ENCODE data around the gene DSCAM.
"Not testable (repeated sequence)": the region's sequence is repeated elsewhere in the genome, so short reads cannot be mapped to it uniquely, and the experiment has no call there.

DSCAM gene

GRCh38 chr21:40349591-40349990, 497.4 kb downstream of the DSCAM start:
- no peak for DNase-seq

- no peak for DNase-seq
These were observed 501.1 kb downstream of the DSCAM start for GRCh38 chr21:40345711-40346321.

- no peak for DNase-seq
These were observed 506.6 kb downstream of the DSCAM start for GRCh38 chr21:40340357-40340756.

- DNase-seq = no peak
These were observed 507.9 kb downstream of the DSCAM start for GRCh38 chr21:40339050-40339449.

GRCh38 chr21:40337981-40338380, 509.0 kb downstream of the DSCAM start:
- no peak for DNase-seq

GRCh38 chr21:40335704-40336103, 511.3 kb downstream of the DSCAM start:
- peak; percentile 77 for DNase-seq

GRCh38 chr21:40334159-40334558, 512.8 kb downstream of the DSCAM start:
- DNase-seq = no peak

- no peak for DNase-seq
These were observed 513.2 kb downstream of the DSCAM start for GRCh38 chr21:40333731-40334130.

- DNase-seq = peak; percentile 18
These were observed 515.2 kb downstream of the DSCAM start for GRCh38 chr21:40331804-40332203.

- peak; percentile 54 for DNase-seq
These were observed 515.8 kb downstream of the DSCAM start for GRCh38 chr21:40331172-40331571.

GRCh38 chr21:40324389-40324788, 522.6 kb downstream of the DSCAM start:
- DNase-seq = no peak

- DNase-seq = not testable (repeated sequence)
These were observed 526.2 kb downstream of the DSCAM start for GRCh38 chr21:40320718-40321117.

GRCh38 chr21:40318371-40318770, 528.6 kb downstream of the DSCAM start:
- DNase-seq = no peak

GRCh38 chr21:40316104-40316503, 530.9 kb downstream of the DSCAM start:
- no peak for DNase-seq

- DNase-seq = no peak
These were observed 531.3 kb downstream of the DSCAM start for GRCh38 chr21:40315626-40316025.

- DNase-seq = no peak
These were observed 533.7 kb downstream of the DSCAM start for GRCh38 chr21:40313260-40313659.

GRCh38 chr21:40300300-40300699, 546.7 kb downstream of the DSCAM start:
- DNase-seq = no peak

GRCh38 chr21:40299451-40299850, 547.5 kb downstream of the DSCAM start:
- DNase-seq = no peak

- DNase-seq = no peak
These were observed 552.6 kb downstream of the DSCAM start for GRCh38 chr21:40294345-40294744.

GRCh38 chr21:40291560-40291959, 555.4 kb downstream of the DSCAM start:
- no peak for DNase-seq

GRCh38 chr21:40284409-40284808, 562.5 kb downstream of the DSCAM start:
- DNase-seq = no peak

- DNase-seq = peak; percentile 17
These were observed 563.8 kb downstream of the DSCAM start for GRCh38 chr21:40282912-40283886.

- DNase-seq = no peak
These were observed 568.6 kb downstream of the DSCAM start for GRCh38 chr21:40278345-40278744.

GRCh38 chr21:40276001-40276400, 571.0 kb downstream of the DSCAM start:
- DNase-seq = no peak
